Fibroblast of villous mesenchyme (primary cell): Measurements from ENCODE around the gene EPHB2. TPM values are rescaled to one million over a fixed set of nuclear protein-coding genes. Genes with fewer than 3 reads are reported as not detected.
A peak's percentile ranks its signal among the peaks of the same experiment; 100 is the strongest.

Experiments
- DNase-seq: peaks from one replicate; pipeline ENCODE4 v3.0.0-alpha.2; 2010; ENCODE audit warnings: low read depth
- H3K4me3 ChIP-seq: 2 replicates; pipeline ENCODE4 v1.5.1; 2011; ENCODE audit warnings: low read depth, mild to moderate bottlenecking, low read length
- total RNA-seq: library from RNA; depleted of rRNA; stranded (reverse); fragments of >200 nt; gene quantifications from 2 replicates; pipeline ENCODE4 v1.2.3, GENCODE V29; 2012
- TF ChIP-seq, protein P1 (sequence below): IDR thresholded peaks from 2 replicates; pipeline ENCODE4 v1.5.1; 2012; ENCODE audit warnings: low read depth, mild to moderate bottlenecking, low read length; ENCODE audit not compliant: insufficient read depth

Gene EPHB2
- total RNA-seq, 1 donor: 4.3 TPM

DNA sequence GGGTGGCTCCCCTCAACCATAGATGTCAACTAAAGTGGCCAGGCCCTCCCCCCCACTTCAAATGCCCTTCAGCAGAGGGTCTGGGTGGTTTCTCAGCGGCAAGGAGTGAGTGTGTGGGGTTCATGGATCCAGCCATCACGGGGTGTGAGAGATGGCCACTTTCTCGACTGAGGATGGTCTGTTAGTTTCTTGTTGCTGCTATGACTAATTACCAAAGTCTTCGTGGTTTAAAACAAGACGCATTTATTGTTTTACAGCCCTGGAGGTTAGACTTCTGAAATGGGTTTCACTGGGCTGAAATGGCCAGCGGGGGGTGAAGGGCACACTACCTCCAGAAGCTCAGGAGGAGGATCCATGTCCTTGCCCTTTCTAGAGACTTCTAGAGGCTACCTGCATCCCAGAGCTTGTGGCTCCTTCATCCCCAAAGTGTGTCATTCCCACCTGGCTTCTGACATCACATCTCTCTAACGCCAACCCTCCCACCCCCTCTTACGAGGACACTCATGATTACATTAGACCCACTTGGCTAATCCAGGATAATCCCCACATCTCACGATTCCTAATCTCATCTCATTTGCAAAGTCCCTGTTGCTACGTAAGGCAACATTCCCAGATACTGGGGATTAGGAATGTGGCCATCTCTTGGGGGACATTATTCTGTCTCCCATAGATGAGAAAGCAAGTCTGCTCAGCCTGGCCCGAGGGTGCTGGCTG, 53.0 kb downstream of the EPHB2 start:
- TF ChIP-seq, protein P1, sequence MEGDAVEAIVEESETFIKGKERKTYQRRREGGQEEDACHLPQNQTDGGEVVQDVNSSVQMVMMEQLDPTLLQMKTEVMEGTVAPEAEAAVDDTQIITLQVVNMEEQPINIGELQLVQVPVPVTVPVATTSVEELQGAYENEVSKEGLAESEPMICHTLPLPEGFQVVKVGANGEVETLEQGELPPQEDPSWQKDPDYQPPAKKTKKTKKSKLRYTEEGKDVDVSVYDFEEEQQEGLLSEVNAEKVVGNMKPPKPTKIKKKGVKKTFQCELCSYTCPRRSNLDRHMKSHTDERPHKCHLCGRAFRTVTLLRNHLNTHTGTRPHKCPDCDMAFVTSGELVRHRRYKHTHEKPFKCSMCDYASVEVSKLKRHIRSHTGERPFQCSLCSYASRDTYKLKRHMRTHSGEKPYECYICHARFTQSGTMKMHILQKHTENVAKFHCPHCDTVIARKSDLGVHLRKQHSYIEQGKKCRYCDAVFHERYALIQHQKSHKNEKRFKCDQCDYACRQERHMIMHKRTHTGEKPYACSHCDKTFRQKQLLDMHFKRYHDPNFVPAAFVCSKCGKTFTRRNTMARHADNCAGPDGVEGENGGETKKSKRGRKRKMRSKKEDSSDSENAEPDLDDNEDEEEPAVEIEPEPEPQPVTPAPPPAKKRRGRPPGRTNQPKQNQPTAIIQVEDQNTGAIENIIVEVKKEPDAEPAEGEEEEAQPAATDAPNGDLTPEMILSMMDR: no peak
- H3K4me3 ChIP-seq: no peak overlapping the region
- peak; percentile 72 for DNase-seq

DNA sequence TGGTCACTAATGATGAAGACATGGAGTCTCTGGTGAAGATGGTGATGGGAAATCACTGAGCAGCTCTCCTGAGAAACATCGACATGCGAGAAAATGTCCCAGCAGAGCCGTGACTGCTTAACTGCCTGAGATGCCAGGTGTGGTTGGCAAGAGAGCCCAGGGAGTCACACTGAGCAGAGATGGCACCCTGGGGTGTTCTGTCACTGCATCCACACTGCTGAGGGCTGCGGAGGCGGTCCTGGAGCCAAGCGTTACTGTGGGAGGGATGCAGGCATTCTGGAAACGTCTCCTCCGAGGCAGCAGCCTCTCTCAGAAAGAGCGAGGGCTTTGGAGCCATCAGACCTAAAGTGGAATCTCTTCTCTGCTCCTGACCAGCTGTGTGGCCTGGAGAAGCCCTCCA, 57.2 kb downstream of the EPHB2 start:
- DNase-seq: no peak
- no peak overlapping the region for H3K4me3 ChIP-seq
- TF ChIP-seq, protein P1: no peak

DNA sequence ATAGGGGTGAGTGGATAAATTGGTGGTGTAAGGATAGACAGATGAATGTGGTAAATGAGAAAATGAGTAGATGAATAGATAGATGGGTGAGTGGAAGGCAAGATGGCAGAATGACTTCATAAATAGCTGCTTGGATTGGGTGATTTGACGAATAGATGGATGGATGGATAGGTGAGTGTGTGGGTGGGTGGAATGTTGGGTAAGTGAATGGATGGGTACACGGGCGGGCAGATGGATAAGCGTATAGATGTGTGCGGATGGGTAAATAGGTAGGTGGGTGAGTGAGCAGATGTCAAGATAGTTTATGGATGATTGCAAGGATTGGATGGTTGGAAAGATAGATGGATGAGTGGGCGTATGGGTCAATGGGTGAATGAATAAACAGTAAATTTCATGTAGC, 59.3 kb downstream of the EPHB2 start:
- no peak for DNase-seq
- TF ChIP-seq, protein P1: no peak
- H3K4me3 ChIP-seq: no peak overlapping the region

DNA sequence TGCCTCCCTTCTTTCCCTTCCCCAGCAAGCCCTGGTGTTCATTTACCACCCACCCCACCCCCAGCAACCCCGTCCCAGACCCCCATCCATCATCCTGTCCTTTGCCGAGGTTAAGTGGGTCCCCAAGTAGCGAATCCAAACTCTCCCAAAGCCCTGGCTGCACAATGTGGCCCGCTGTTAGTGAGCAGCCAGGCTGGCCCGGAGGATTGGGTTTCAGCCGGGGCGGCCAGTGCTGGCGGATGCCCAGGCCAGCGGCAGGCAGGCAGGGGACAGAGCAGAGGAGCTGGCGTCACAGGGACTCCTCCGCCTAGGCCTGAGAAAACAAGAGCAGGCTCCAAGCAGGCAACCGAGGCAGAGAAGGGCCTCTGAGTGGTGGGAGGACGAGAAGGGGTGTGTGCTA, 61.4 kb downstream of the EPHB2 start:
- no peak overlapping the region for H3K4me3 ChIP-seq
- TF ChIP-seq, protein P1: no peak
- no peak for DNase-seq

DNA sequence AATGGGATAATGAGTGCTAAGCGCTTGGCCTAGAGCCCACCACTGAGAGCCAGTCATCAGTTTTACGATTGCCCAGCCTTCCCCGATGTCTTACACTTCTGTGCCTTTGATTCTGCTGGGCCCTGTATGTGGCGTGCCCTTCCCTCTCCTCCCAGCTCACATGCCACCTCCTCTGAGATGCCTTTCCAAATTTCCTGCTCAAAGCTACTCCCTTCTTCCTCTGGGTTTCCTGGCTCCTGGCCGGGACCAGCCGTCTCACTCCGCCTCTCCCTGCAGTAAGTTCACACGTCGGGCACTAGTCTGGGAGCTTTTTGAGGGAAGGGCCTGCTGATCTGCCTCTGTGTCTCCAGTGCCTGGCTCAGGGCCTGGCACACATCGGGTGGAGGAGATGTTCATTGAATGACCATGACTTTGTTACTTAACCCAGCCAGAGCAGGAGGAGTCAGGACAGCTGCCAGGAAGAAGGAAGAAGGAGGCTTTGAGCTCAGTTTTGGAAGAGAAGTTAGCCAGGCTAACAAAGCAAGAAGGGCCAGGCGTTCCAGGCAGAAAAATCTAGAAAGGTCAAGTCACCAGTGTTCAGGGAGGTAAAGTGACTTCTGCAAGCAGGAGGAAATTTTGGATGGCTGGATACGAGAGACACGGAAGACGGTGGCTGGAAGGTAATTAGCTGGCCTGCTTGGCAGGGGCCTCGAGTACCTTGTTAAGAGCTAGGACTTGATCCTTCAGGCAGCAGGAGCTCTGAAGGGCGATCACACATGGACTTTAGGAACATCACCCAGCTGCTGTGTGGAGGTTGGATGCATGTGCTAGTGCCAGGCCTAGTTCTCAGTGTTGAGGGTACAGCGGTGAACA, 63.6 kb downstream of the EPHB2 start:
- H3K4me3 ChIP-seq: no peak overlapping the region
- TF ChIP-seq, protein P1: no peak
- DNase-seq: peak; percentile 38

DNA sequence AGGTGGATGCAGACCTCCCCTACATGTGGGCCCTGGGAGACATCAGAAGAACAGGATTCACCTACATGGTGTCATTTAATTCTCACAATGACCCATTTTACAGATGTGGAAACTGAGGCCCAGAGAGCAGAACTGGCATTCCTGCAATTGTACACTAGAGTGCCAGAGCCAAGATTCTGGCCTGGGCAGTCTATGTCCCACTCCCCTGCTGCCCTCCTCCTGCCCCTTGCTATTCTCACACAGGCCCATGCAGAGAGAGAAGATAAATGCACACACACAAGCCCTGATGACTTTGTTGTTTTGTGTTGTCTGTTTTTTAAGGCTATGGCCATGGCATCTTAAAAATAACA, 64.2 kb downstream of the EPHB2 start:
- H3K4me3 ChIP-seq: no peak overlapping the region
- DNase-seq: no peak
- TF ChIP-seq, protein P1: no peak
